Keratinocyte (primary cell): ENCODE data around the gene TUT7.
"Not testable (repeated sequence)": the region's sequence is repeated elsewhere in the genome, so short reads cannot be mapped to it uniquely, and the experiment has no call there.

Experiments used
- CTCF ChIP-seq, 3 experiments: IDR thresholded peaks in 1 of 3; conservative IDR thresholded peaks in 1 of 3; optimal IDR thresholded peaks in 1 of 3; 2 replicates in 2 of 3; 3 replicates in 1 of 3; pipeline versions ENCODE3 to v1.5.1; 2011; ENCODE audit warnings: low read length in 3 of 3, mild to moderate bottlenecking in 3 of 3, moderate library complexity in 2 of 3, control low read depth in 1 of 3, inconsistent platforms in 1 of 3; ENCODE audit not compliant: insufficient read depth in 2 of 3; ENCODE audit errors: extremely low read depth in 1 of 3
- EZH2 ChIP-seq: IDR thresholded peaks from one replicate; pipeline ENCODE4 v1.6.1; 2012; ENCODE audit warnings: inconsistent platforms, mild to moderate bottlenecking, low read length, moderate library complexity

DNA sequence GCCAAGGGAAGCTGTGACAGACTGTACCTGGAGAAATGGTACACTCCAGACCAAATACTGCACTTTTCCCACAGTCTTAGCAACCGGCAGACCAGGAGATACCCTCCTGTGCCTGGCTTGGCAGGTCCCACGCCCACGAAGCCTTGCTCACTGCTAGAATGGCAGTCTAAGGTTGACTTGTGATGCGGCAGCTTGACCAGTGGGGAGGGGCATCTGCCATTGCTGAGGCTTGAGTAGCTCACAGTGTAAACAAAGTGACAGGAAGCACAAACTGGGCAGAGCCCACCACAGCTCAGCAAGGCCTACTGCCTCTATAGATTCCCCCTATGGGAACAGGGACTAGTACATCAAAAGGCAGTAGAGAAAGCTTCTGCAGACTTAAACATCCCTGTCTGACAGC is 36.0 kb upstream of the TUT7 start:
- TF ChIP-seq CTCF (optimal IDR thresholded peaks at IDR 0.05 in 1 of 3, IDR thresholded peaks at IDR 0.05 in 1 of 3, conservative IDR thresholded peaks at IDR 0.05 in 1 of 3; ENCODE audit: extremely low read depth in 1 of 3, insufficient read depth in 2 of 3, low read length in 3 of 3); EZH2: not testable (repeated sequence)
